GM21717 (cell line): ENCODE measurements around the gene ARID1B.

Source experiments
- ATAC-seq: cut with Tn5 transposase; IDR thresholded peaks from one replicate; pipeline ENCODE4 v1.9.1; 2021; ENCODE audit warnings: mild to moderate bottlenecking, moderate library complexity; ENCODE audit not compliant: unreplicated experiment

The ARID1B gene

DNA sequence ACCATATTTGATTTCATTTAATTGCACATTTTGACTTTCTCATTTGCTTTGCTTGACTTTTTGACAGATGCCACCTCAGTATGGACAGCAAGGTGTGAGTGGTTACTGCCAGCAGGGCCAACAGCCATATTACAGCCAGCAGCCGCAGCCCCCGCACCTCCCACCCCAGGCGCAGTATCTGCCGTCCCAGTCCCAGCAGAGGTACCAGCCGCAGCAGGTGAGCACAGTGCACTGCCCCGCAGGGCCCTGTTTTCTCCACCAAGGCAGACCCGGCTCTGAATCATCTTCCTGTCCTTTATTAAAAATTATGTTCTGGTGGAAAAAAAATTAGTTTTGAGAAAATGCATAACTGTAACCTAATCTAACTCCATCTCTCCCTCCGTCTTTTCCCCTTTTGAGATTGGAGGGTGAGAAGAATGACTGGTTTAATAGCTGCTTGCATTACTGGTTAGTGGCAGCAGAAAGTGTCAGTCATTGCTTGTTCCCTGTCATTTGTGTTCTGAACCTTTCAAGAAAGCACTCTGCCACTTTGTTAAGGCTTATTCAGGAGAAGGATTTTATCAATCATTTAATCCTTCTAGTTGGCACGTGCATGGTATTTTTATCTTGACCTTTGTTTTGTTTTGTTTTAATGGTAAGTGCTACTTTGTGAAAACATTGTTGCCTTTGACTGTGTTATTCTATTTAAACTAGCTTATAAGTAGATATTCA lies 124.3 kb downstream of the ARID1B start:
- no peak for ATAC-seq

DNA sequence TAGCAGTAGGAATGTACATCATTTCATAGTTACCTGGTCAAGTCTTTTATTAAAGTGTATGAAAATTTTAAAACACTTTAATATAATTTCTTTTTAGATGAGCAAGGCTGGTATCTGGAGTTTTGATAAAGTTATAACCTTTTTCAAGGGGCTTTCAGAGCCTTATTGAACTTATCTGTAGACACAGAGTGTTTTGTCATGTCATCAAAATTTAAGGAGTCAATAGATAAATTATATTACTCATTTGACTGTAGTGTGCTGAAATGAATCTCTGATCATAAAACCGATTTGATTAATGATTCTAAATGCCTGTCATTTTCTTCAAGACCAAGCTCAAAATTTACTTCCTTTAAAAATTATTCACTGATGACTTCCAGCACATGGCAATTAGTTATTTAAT lies 125.6 kb downstream of the ARID1B start:
- no peak for ATAC-seq

DNA sequence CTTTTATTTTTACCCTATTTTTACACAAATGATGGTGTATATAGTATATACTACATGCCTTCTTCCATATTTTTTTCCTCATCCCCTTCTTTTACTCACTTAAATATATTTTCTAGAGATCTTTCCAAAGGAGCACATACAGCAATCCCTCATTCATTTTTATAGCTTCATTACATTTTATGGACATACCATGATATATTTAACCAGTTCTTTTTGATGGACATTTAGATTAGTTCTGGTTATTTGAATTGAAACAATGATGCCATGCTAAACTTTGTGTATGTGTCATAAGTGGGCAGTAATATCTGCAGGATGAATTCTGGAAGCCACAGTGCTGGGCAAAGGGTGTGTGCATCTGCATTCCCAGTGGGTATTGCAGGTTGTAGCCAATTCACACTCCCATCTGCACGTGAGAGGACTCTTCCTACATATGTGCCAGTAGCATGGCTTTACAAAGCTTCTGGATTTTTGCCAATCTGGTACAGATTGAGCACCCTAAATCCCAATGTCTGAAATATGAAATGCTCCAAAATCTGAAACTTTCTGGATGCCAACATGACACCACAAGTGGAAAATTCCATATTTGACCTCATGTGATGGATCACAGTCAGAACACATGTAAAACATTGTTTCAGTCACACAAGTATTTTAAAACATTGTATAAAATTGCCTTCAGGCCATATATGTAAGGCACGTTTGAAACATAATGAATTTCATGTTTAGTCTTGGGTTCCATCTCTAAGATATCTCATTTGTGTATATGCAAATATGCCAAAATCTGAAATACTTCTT lies 127.2 kb downstream of the ARID1B start:
- no peak for ATAC-seq

DNA sequence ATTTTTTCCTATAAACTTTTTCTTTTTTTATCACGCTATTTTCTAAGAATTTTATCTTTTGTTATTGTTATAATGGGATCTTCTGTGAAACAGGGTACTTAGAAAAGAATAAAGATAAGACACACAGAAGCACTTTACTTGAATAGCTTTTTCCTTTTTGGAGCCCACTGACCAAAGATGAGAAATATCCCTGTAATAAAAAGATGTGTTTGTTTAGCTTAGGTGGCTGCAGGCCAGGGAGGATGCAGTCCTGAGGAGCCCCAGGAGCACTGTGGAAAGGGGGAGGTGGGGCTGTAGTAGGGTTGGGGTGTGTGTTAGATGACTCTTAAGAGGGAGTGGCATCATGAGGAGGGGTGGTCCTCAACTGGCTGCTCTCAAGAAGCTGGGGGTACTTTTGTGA lies 128.6 kb downstream of the ARID1B start:
- no peak for ATAC-seq

DNA sequence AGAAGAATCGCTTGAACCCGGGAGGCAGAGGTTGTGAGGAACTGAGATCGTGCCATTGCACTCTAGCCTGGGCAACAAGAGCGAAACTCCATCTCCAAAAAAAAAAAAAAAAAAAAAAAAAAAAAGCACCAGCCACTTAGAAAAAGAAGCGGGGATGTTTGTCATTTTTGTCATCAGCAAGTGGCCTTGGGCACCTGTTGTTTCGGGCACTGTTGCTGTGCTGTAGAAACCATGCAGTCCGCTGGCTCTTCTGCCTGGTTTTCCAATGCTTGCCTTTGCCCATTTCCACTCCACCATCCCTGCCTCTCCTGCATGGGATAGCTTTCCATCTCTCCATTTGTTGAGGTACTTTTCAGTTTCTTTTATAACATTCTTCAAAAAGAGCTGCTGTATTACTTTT lies 129.3 kb downstream of the ARID1B start:
- no peak for ATAC-seq

DNA sequence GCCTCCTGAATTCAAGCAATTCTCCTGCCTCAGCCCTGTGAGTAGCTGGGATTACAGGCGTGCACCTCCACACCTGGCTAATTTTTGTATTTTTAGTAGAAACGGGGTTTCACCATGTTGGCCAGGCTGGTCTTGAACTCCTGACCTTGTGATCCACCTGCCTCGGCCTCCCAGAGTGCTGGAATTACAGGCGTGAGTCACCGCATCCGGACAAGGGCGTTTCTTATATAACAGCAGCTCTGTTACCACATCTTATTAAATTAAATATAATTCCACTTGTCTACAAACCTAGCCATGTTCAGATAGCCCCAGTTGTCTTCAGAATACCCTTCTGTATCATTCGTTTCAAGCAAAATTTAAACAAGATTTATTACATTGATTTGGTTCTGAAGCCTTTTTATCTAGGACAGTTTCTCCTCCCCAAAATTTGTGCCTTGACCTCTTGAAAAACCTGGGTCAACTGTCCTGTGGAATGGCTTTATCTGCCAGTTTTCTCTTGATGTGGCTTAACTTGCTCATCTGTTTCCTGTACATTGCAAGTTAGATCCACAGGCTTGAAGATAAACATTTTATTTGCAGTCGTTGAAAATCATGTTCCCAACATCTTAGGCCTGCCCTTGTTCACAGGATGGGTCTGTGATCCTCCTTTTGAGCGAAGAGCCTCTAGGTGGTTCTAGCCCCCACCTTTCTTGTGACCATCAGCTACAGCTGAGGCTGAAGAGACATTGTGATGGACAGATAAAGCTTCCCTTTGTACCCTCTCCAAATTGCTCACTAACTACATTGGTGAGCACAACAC lies 132.2 kb downstream of the ARID1B start:
- no peak for ATAC-seq

DNA sequence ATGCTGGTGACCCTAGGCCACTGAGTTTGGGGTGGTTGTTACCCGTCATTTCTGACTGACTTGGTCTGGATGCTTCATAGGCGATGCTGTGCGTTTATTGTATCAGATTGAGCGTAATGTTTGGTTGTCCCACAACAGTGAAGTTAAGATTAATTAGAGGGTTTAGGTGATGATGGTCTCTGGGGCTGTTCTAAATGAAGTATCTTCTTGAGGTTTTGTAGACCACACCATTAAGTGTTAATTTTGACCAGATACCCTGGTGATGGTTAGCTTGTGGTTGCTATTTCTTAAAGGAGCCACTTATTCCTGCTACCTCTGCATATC lies 132.8 kb downstream of the ARID1B start:
- ATAC-seq = no peak

DNA sequence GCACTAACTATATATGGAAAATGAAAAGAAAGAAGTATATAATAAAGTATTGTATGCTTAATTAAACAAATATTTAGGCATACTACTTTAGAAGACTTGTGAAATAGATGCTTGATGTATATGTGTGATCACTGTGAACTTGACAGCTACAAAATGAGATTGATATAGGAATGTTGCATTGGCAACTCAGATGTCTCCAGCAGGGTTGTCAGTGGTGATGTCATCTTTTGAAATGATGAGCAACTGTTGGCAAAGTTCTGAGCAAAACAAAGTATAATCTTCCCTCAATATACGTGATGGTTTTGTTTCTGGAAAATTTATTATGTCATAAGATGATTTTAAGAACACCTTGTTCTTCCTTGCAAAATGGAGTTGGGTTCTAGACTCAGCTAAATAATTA lies 133.8 kb downstream of the ARID1B start:
- ATAC-seq = no peak

DNA sequence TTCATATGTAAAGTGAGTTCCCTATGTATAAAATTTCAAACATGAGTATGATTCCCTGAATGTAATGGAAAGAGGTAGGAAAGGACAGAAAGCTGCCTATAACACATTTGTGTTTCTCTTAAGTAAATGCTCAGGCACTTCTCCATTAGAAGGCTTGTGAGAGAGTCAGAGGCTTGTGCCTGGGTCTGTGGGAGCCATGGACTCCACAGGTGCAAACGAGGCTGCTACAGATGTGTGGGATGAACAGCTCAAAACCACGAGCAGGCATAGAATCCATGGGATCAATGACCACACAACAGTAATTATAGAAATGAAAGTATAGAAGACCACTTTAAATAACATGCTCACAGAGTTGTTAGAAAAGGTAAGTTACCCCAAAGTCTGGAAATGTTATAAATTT lies 134.4 kb downstream of the ARID1B start:
- no peak for ATAC-seq

DNA sequence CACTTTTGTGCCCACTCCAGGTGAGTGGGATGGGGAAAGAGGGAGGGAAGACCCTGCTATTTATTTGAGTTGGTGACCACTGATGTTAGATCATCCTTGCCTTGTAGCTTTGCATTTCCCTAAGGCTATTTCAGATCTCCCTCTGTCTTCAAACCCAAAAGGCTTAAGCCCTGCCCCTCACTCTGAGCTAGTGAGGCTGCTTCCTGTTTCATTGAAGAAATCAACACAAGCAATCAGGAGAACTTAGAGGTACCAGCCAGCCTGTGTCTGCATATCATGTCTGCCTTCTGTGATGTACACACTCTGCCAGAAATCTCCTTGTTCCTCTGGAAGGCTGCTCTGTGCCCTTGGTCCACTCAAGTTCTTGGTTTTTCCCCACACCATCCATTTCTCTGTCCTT lies 135.3 kb downstream of the ARID1B start:
- ATAC-seq = no peak

DNA sequence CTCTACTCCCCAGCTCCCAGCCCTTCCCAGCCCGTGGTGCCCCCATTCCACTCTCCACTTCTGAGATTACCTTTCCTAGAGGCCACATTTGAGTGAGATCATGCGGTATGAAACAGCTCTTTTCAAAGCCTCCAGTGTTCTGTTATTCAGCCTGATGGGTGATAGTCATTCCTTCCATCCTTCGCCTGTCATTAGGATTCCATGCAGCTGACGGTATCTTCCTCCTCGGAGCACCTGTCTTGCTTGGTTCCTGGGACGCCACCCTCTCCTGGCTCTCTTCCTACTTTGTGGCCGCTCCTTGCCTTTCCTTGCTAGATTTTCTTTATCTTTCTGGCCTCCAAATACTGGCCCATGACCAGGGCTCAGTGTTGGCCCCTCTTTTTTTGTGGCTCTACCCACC lies 137.0 kb downstream of the ARID1B start:
- no peak for ATAC-seq

DNA sequence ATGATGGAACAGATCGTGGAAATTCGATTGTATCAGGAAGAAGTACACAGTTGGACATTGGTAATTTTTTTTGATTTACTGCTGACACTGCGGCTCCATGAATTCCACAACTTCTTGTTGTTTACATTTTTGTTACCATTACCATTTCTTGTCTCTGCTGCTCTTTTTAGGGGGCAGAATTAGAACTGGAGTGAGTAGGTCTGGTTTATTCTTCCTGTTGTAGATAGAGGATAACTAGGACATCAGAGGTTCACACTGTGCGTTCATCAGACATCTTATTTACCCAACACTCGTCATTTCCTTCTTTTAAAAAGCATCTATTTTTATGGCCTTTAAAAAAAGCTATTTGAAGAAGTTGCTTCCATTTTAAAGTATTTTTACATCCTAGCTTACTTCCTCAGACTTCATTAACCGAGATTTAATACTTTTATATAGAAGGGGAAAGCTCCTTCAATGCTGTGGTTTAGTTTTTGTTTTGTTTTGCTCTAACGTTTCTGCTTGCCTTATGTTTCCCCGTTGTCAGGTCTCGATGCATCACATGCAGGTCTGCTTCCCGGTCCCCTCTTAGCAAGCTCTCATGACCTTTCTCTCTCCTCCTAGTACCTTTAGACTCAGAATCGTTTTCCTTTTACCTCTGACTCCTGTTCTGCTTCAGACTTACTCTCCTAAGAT lies 139.1 kb downstream of the ARID1B start:
- peak; percentile 66 for ATAC-seq

DNA sequence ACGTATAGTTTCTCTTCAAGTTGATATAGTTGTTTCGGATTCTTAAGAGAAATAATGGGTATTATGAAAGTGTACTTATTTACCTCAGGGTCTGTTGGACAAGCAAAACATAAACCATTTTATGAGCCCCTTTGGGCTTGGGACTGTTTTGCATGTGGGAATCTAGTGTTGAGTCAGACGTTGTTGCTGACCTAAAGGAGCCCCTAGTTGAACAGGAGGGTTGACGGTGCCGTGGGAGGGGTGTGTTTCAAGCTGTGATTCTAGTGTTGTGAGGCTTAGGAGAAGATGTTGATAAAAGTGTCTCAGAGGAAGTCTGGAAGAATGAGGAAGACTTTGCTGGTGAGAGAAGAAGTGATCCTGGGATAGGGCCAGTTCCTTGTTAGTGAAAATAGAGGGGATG lies 140.0 kb downstream of the ARID1B start:
- ATAC-seq = peak; percentile 72

DNA sequence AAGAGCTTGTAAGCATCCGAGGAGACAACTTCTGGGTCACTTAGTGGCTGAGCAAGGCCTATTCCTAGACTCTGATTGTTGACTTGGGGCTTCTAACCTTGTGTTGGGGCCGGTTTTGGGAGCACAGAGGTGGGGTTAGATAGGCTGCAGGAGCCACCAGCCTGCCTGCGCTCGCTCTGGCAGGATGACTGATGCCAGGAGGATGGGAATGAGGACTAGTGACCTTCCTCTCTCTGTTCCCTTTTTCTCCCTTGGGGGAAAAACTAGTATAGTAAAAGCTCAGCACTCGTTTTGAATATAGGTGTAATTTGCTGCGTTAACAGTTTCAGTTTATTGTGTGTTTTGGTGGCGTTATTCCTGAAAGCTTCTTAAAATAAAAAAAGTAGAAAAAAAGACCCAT lies 141.5 kb downstream of the ARID1B start:
- ATAC-seq = no peak

DNA sequence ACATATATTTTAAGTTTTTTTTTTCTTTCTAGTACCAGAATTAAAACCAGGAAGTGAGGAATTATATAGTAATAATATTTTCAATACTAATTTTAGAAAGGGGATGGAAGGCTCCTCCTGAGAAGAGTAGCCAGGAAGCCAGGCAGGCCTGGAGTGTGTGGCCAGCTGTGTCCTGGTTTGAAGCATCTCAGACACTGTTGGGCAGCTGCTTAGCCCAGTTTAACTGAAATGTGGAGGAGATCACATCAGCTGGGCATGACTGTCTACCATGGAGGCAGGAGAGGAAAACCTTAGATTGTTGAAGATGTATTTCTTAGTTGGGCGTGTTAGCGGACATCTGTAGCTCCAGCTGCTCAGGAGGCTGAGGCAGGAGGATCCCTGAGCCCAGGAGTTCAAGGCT lies 142.2 kb downstream of the ARID1B start:
- ATAC-seq = no peak

DNA sequence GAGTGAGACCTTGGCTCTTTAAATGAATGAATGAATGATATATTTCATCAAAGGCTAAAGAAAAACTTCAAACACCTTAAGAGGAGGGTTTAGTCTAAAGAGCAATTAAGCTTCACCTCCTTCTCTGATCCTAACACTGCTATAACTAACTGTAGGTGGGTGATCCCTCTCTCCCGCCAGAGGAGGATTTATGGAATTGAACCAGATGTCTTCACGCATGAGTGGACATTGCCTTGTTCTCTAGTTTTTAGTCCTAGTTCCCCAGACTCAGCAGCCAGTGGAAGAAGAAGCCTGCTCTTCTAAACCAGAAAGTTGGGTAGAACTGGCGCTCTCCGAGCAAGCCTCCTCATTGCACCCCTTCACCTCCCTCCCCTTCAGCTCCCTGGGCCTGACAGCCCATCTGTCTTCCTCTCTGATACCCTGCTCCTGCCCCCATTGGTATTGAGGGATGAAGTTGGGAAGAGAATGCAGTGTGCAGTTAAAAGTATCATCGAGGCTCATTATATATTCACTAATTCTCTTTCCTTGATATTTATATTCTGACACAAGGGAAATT lies 142.7 kb downstream of the ARID1B start:
- no peak for ATAC-seq

DNA sequence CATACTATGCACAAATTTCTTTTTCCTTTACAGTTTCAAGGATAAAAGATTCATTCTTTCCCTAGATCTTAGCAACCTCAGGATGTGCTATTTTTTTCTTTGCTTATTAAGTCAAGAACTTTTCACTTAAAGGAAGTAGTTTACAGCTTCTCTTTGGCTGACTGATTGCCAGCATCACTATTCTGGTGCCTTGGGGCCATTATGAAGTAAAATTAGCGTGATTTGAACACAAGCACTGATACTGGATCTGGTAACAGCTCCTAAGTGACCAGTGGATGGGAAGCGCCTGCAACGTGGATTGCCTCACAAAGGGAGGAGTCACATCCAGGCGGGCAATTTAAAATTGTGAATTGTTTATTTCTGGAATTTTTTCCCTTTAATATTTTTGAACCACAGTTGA lies 147.1 kb downstream of the ARID1B start:
- ATAC-seq = no peak

DNA sequence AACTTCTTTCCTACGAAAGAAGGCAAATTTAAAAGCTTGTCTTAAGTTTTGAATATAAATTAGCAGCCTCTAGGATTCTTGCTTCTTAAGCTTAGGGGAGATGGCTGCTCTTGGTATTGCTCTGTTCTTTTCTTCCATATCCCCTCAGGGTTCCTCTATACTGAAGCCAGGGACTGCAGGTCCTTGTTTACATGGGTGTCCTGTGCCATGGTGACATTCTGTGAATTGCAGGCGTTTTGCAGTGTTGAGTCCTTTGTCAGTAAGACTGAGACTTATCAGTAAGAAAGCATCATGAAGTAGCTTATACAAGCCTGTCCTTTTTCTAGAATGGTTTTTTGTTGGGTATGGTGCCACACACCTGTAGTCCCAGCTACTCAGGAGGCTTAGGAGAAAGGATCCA lies 147.8 kb downstream of the ARID1B start:
- ATAC-seq = no peak

DNA sequence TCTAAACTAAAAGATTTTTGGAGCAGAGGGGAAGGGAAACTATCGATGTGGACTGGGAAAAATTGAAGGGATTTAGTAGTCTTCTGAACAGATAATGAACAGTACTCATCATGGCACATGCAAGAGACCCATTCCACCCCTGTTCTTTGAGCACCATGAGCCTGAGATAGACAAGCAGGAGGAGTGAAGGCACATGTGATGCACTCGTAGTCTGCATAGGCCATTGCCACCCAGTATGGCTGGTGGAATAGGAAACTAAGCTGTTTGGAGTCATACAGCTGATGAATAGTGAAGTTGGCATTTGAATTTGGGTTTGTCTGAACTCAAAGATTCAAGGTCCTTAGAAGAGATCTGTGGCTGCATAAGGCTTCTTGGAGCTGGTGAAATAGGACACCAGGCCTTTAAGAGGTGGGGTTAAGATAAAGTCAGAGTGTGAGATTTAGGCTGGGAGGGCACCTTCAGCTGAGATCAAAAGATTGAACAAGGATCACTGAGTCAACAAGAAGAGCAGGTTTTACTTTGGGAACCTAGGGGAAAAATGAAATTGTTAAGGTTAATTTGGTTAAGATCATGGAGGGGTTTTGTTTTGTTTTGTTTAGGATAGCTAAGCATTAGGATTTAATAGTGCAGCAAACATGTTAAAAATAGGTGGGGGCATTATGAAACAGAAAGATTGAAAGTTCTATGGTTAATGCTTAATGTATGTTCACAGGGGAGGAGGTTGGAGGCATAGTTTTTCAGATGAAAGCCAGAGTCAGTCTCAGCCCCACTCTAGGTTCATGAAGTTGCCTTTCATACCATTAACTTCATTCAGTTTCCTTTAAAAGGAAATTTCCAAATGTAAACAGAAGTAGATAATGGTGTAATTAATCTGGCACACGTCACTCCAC lies 148.8 kb downstream of the ARID1B start:
- ATAC-seq = peak; percentile 85

DNA sequence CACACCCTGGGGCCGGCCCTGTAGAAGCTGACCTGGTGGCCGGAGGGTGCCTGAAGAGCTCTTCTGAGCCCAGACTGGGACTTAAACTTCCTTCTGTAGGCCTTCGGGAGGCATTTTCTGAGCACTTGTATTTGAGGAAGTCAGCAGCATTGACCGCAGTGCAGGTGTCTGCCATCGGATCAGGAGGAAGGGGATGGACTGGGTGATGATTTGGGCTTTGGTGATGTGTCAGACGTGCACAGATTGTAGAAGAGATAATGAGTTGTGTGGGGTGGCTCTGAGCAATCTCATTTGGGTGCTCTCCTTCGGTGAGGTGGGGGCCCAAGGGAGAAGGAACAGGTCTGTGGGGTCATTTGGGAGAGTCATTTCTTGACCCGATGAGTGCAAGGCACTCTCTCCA lies 150.9 kb downstream of the ARID1B start:
- no peak for ATAC-seq
